Peyer's patch (tissue), 4 donors: ENCODE results near the gene TACC2.

Source experiments
- POLR2A ChIP-seq, 2 donors: fragments of 450-650 bp; IDR thresholded peaks; one replicate each; pipeline ENCODE4 v1.5.1; 2017; ENCODE audit warnings: antibody characterized with exemption in 2 of 2, mild to moderate bottlenecking in 2 of 2, moderate library complexity in 2 of 2
- TF ChIP-seq, protein P1 (sequence below), 6 experiments: fragments of 450-650 bp in 4 of 6; fragments of 200-600 bp in 2 of 6; sonication (generic) in 1 of 6; IDR thresholded peaks; one replicate each; pipeline ENCODE4 v1.5.1; 2017 to 2019; ENCODE audit warnings: antibody characterized with exemption in 6 of 6, mild to moderate bottlenecking in 3 of 6, moderate library complexity in 1 of 6

DNA sequence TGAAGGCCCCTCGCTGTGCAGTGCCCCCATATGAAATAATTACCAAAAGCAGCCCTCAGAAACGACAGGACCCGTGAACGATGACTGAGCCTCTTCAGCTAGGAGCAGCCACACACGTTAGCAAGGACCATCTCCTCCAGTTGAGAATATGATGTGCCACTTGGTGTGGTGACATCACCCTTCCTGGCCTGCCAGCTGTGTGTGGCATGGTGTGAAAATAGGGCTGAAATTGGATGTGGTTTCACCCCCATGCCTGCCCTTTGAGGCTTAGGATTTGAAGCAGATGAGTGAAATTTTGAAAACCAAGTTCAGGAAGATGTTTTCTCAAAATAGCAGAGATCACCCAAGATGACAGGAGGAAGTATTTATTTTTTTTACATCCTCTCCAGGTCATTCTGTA, 233.0 kb downstream of the TACC2 start:
- TF ChIP-seq POLR2A (IDR thresholded peaks at IDR 0.05) = no peak
- TF ChIP-seq, protein P1, sequence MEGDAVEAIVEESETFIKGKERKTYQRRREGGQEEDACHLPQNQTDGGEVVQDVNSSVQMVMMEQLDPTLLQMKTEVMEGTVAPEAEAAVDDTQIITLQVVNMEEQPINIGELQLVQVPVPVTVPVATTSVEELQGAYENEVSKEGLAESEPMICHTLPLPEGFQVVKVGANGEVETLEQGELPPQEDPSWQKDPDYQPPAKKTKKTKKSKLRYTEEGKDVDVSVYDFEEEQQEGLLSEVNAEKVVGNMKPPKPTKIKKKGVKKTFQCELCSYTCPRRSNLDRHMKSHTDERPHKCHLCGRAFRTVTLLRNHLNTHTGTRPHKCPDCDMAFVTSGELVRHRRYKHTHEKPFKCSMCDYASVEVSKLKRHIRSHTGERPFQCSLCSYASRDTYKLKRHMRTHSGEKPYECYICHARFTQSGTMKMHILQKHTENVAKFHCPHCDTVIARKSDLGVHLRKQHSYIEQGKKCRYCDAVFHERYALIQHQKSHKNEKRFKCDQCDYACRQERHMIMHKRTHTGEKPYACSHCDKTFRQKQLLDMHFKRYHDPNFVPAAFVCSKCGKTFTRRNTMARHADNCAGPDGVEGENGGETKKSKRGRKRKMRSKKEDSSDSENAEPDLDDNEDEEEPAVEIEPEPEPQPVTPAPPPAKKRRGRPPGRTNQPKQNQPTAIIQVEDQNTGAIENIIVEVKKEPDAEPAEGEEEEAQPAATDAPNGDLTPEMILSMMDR (IDR thresholded peaks at IDR 0.05) = no peak
